HG02763 (cell line): ENCODE results near the gene ADAMTSL5.
"Not testable (repeated sequence)": the region's sequence is repeated elsewhere in the genome, so short reads cannot be mapped to it uniquely, and the experiment has no call there.

Experiments
- ATAC-seq: cut with Tn5 transposase; IDR thresholded peaks from one replicate; pipeline ENCODE4 v1.9.1; 2021; ENCODE audit warnings: mild to moderate bottlenecking, moderate library complexity; ENCODE audit not compliant: unreplicated experiment

The ADAMTSL5 gene

GRCh38 chr19:1514295-1514661 lies 1.5 kb upstream of the ADAMTSL5 start:
- ATAC-seq = no peak

- ATAC-seq = no peak
These were observed 878 bp upstream of the ADAMTSL5 start for GRCh38 chr19:1513499-1514294.

- no peak for ATAC-seq
These were observed 1.2 kb downstream of the ADAMTSL5 start for GRCh38 chr19:1511318-1512317.

GRCh38 chr19:1510807-1511206 lies 2.0 kb downstream of the ADAMTSL5 start:
- ATAC-seq = no peak

GRCh38 chr19:1510442-1510806 lies 2.4 kb downstream of the ADAMTSL5 start:
- no peak for ATAC-seq

- no peak for ATAC-seq
These were observed 3.0 kb downstream of the ADAMTSL5 start for GRCh38 chr19:1509602-1510441.

- ATAC-seq = no peak
These were observed 4.3 kb downstream of the ADAMTSL5 start for GRCh38 chr19:1508507-1508856.

- ATAC-seq = no peak
These were observed 4.9 kb downstream of the ADAMTSL5 start for GRCh38 chr19:1507763-1508506.

- no peak for ATAC-seq
These were observed 5.6 kb downstream of the ADAMTSL5 start for GRCh38 chr19:1507192-1507660.

GRCh38 chr19:1505991-1506881 lies 6.6 kb downstream of the ADAMTSL5 start:
- ATAC-seq = no peak

GRCh38 chr19:1505012-1505411 lies 7.8 kb downstream of the ADAMTSL5 start:
- no peak for ATAC-seq

- ATAC-seq = no peak
These were observed 8.7 kb downstream of the ADAMTSL5 start for GRCh38 chr19:1503925-1504773.

- ATAC-seq = no peak
These were observed 9.5 kb downstream of the ADAMTSL5 start for GRCh38 chr19:1503089-1503924.

- no peak for ATAC-seq
These were observed 10.3 kb downstream of the ADAMTSL5 start for GRCh38 chr19:1502433-1503088.

GRCh38 chr19:1501200-1501595 lies 11.6 kb downstream of the ADAMTSL5 start:
- ATAC-seq = no peak

- ATAC-seq = not testable (repeated sequence)
These were observed 13.6 kb downstream of the ADAMTSL5 start for GRCh38 chr19:1499231-1499630.
